Left ventricle myocardium superior (tissue), 1 donor: ENCODE measurements around the gene INSYN1. TPM values are rescaled to one million over a fixed set of nuclear protein-coding genes. Genes with fewer than 3 reads are reported as not detected.
A peak's percentile ranks its signal among the peaks of the same experiment; 100 is the strongest.
"Not testable (repeated sequence)": the region's sequence is repeated elsewhere in the genome, so short reads cannot be mapped to it uniquely, and the experiment has no call there.

Experiments used
- ATAC-seq: fragments of 200-7000 bp; cut with Tn5 transposase; one replicate; pipeline ENCODE4 v1.9.1; 2020; ENCODE audit warnings: mild to moderate bottlenecking, moderate library complexity
- DNase-seq: peaks from one replicate; pipeline ENCODE4 v3.0.0-alpha.2; 2020
- intact Hi-C: fragments of 100-400 bp; cut with micrococcal nuclease; formaldehyde crosslinking; loops from one replicate; pipeline ENCODE4 v1.11.0; 2022
- total RNA-seq: library from RNA; stranded (reverse); fragmentation: NEBNext Ultra II Directional; extraction: Animal tissue kit (Norgen Biotek cat#: 25700); gene quantifications from one replicate; pipeline ENCODE4 v1.2.1, GENCODE V29; 2021
- donor health status: DM: no; HTN: yes; CAD: no; lungs with severe emphysema.

Gene INSYN1
- total RNA-seq, 1 donor from 2014 or later: 168 TPM

GRCh38 chr15:73751899-73752805 is 999 bp downstream of the INSYN1 start:
- no peak for DNase-seq
- intact Hi-C loops: no loop called here
- peak; percentile 36 for ATAC-seq

- intact Hi-C loops: no loop called here
- DNase-seq: no peak
- peak; percentile 2 for ATAC-seq
Observed at GRCh38 chr15:73751511-73751898, 1.6 kb downstream of the INSYN1 start.

DNA sequence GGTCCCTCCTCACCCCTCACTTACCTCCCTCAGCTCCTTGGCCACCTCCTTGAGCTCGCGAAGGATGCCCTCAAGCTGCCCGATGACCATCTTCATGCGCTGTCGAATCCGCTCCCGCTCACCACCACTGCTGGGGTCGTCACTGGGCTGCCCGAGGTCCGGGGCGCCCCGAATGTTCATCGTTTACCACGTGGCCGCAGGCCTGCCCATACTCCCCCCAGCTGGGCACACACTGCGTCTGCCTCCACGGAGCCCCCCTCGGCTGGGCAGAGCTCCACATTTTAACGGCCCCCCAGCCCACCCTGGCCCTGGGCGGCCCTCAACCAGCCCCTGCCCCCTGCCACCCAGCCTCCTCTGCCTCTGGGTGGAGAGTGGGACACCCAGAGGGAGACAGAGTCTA is 2.2 kb downstream of the INSYN1 start:
- DNase-seq (no peak), ATAC-seq (no peak)
- intact Hi-C loops: no loop called here

GRCh38 chr15:73750438-73750837 is 2.7 kb downstream of the INSYN1 start:
- ATAC-seq (no peak), DNase-seq (no peak)
- intact Hi-C loops: no loop called here

DNA sequence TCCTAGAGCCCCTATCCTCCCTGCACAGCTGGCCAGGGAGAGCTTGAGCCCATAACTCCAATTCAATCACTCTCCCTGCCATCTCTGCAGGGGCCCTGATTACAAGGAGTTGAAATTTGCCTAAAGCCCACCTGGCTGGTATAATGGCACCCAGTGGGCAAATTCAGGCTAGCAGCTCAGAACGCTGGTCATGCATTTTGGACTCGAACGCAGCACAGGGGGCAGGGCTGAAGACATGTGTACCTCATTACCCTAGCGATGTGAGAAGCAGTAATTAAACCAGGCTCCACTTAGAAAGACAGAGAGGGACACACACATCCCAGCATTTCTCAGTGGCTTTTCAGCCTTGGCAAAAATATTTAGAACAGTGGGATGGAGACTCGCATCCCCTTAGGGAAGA is 3.2 kb downstream of the INSYN1 start:
- ATAC-seq (no peak), DNase-seq (no peak)
- intact Hi-C loops: no loop called here

- intact Hi-C loops: no loop called here
- ATAC-seq (no peak), DNase-seq (no peak)
Observed at GRCh38 chr15:73749533-73749932, 3.6 kb downstream of the INSYN1 start.

GRCh38 chr15:73748730-73749129 is 4.4 kb downstream of the INSYN1 start:
- DNase-seq: no peak
- no peak for ATAC-seq
- intact Hi-C loops: no loop called here

GRCh38 chr15:73747847-73748590 is 5.1 kb downstream of the INSYN1 start:
- ATAC-seq (no peak), DNase-seq (no peak)
- intact Hi-C loops: no loop called here

GRCh38 chr15:73746883-73747282 is 6.3 kb downstream of the INSYN1 start:
- no peak for DNase-seq
- peak; percentile 8 for ATAC-seq
- intact Hi-C loops: no loop called here

GRCh38 chr15:73746261-73746660 is 6.9 kb downstream of the INSYN1 start:
- ATAC-seq (no peak), DNase-seq (no peak)
- intact Hi-C loops: no loop called here

DNA sequence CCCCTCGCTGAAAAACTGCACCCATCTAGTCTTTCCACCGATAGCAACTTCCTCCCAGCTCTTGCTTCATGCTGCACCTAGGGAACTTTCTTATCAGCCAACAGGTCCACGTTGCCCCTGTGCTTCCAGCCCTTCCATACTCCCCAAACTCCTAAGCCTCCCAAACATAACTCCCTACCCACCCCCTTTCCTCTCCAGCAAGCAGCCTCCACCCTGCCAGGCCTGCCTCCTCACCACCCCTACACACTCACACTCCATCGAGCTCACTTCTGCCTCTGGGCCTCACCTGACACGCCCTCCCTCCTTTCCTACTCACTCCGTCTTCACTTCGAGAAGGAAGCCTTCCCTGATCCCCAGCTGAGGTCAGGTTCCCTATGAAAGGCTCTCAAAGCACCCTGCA is 8.1 kb downstream of the INSYN1 start:
- no peak for DNase-seq
- no peak for ATAC-seq
- intact Hi-C loops: no loop called here

DNA sequence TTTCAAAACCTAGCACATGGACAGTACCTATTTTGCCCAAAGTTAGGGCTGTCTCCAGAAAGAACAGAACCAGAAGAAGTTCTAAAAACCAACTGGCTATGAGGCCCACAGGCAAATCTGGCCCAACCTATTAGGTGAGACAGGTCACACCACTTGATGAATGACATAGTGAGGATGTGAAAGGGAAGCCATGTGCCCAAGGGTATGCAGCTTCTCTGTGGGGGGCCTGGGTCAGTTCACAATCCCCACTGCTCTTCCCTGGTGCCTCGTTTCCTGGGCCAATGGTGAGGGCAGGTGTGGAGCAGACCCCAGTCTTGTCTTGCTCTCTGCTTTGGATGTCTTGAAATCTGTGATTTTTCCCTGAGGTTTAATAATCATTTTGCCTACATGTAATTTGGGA is 8.9 kb downstream of the INSYN1 start:
- DNase-seq: no peak
- intact Hi-C loops: no loop called here
- ATAC-seq: no peak

- DNase-seq: no peak
- ATAC-seq: peak; percentile 5
- intact Hi-C loops: no loop called here
Observed at GRCh38 chr15:73741321-73741836, 11.8 kb downstream of the INSYN1 start.

DNA sequence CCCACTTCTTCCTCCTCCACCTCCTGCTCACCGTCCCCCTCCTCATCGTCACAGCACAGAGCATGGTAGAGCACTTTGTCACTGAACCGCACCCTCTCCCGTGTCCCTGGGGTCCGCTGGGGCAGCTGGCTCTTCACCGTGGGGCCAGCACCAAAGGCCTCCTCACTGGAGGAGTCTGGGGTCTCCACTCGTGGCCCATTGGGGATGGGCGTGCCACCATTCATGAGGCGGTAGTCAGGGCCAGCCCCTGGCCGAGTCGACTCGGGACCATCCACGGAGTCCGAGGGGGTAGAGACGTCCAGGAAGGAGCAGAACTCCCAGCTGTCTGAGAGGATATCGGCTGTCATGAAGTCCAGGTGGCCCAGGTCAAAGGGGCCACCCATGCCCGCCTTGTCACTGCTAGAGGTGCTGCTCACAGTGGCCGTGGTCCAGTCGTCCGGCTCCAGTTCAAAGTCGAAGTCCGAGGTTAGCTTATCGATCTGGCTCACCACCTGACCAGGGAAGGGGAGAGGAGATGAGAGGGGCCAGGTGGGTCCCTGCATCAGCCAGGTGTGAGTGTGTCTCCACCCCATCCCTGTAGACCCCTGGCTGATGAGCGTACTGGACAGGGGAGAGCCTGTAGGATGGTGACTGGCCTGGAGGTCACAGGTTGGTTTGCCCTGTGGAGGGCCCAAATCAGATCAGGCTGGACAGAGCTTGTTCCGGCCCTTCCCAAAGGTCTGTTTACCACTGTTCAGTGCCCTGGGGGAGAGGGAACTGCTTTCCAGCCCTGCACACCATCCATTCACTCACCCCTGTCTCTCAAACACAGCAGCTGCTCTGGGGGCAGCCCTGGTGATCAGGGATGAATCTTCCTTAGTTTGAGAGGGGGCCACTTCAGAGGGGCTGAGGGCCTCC is 12.8 kb downstream of the INSYN1 start:
- intact Hi-C loops: no loop called here
- DNase-seq: no peak
- no peak for ATAC-seq

GRCh38 chr15:73737535-73737934 is 15.6 kb downstream of the INSYN1 start:
- ATAC-seq (no peak), DNase-seq (no peak)
- intact Hi-C loops: no loop called here

GRCh38 chr15:73732930-73733329 is 20.2 kb downstream of the INSYN1 start:
- DNase-seq (no peak), ATAC-seq (no peak)
- intact Hi-C loops: no loop called here

- DNase-seq, intact Hi-C loops, ATAC-seq: not testable (repeated sequence)
Observed at GRCh38 chr15:73732051-73732450, 21.1 kb downstream of the INSYN1 start.

- intact Hi-C loops: no loop called here
- DNase-seq (peak; percentile 67), ATAC-seq (peak; percentile 88)
Observed at GRCh38 chr15:73727330-73727976, 25.7 kb downstream of the INSYN1 start.

- intact Hi-C loops: no loop called here
- no peak for DNase-seq
- ATAC-seq: peak; percentile 13
Observed at GRCh38 chr15:73724212-73724611, 28.9 kb downstream of the INSYN1 start.
